HCT116 (cell line): ENCODE results near the gene CARS1.

Experiments
- ATF3 ChIP-seq: IDR thresholded peaks from 2 replicates; pipeline ENCODE4 v1.6.1; 2012
- CEBPB ChIP-seq: IDR thresholded peaks from 2 replicates; pipeline ENCODE4 v1.6.1; 2012; ENCODE audit warnings: low read depth
- CTCF ChIP-seq, 3 experiments: fragments of 200-600 bp in 1 of 3; sonication (generic) in 1 of 3; IDR thresholded peaks in 2 of 3; conservative IDR thresholded peaks in 1 of 3; 2 replicates each; pipeline ENCODE4 v1.5.1; 2012 to 2017; ENCODE audit warnings: low read depth in 2 of 3, low read length in 2 of 3, antibody characterized with exemption in 1 of 3, borderline replicate concordance in 1 of 3, control low read depth in 1 of 3, mild to moderate bottlenecking in 1 of 3, mixed read lengths in 1 of 3, mixed run types in 1 of 3, moderate library complexity in 1 of 3; ENCODE audit not compliant: insufficient read depth in 1 of 3
- EZH2 ChIP-seq: fragments of 200-600 bp; sonication (generic); IDR thresholded peaks from 2 replicates; pipeline ENCODE4 v1.6.1; 2017; ENCODE audit warnings: antibody characterized with exemption, mixed run types
- EZH2phosphoT487 ChIP-seq: fragments of 200-600 bp; IDR thresholded peaks from 2 replicates; pipeline ENCODE4 v1.6.1; 2018; ENCODE audit warnings: antibody characterized with exemption, borderline replicate concordance
- JUND ChIP-seq: IDR thresholded peaks from 2 replicates; pipeline ENCODE4 v1.6.1; 2012
- POLR2A ChIP-seq: IDR thresholded peaks from 2 replicates; pipeline ENCODE4 v1.7.0; 2011; ENCODE audit warnings: borderline replicate concordance; ENCODE audit not compliant: insufficient read depth, insufficient read length; ENCODE audit errors: extremely low read depth
- POLR2AphosphoS5 ChIP-seq: IDR thresholded peaks from 2 replicates; pipeline ENCODE4 v1.6.1; 2011; ENCODE audit warnings: mild to moderate bottlenecking, low read depth, low read length, moderate library complexity
- RAD21 ChIP-seq: IDR thresholded peaks from 2 replicates; pipeline ENCODE4 v1.6.1; 2012; ENCODE audit warnings: low read depth, mild to moderate bottlenecking
- REST ChIP-seq: IDR thresholded peaks from 2 replicates; pipeline ENCODE4 v1.6.1; 2012; ENCODE audit warnings: low read depth
- SIN3A ChIP-seq: IDR thresholded peaks from 2 replicates; pipeline ENCODE4 v1.6.1; 2012; ENCODE audit warnings: low read depth
- SRF ChIP-seq: IDR thresholded peaks from 2 replicates; pipeline ENCODE4 v1.6.1; 2012; ENCODE audit warnings: low read depth
- YY1 ChIP-seq: IDR thresholded peaks from 2 replicates; pipeline ENCODE4 v1.6.1; 2011; ENCODE audit warnings: low read length, low read depth, moderate library complexity, mild to moderate bottlenecking; ENCODE audit not compliant: insufficient replicate concordance; ENCODE audit errors: extremely low read depth
- ZNF274 ChIP-seq: fragments of 200-500 bp; sonication (Bioruptor generic); IDR thresholded peaks from 2 replicates; pipeline ENCODE4 v1.6.1; 2014; ENCODE audit warnings: mild to moderate bottlenecking, low read depth, low read length, inconsistent platforms

- TF ChIP-seq REST (no peak), CTCF (IDR thresholded peaks at IDR 0.05 in 2 of 3, conservative IDR thresholded peaks at IDR 0.05 in 1 of 3; ENCODE audit: borderline replicate concordance in 1 of 3, insufficient read depth in 1 of 3, low read depth in 2 of 3, low read length in 2 of 3) (no peak), EZH2phosphoT487 (no peak), EZH2 (no peak), SIN3A (no peak), ZNF274 (no peak), POLR2AphosphoS5 (no peak), POLR2A (no peak), RAD21 (no peak), ATF3 (no peak), CEBPB (no peak), JUND (no peak), YY1 (no peak), SRF (no peak)
Observed at GRCh38 chr11:3044915-3045314, 12.3 kb downstream of the CARS1 start.
